ENCODE measurements around the gene CFAP47.

DNA sequence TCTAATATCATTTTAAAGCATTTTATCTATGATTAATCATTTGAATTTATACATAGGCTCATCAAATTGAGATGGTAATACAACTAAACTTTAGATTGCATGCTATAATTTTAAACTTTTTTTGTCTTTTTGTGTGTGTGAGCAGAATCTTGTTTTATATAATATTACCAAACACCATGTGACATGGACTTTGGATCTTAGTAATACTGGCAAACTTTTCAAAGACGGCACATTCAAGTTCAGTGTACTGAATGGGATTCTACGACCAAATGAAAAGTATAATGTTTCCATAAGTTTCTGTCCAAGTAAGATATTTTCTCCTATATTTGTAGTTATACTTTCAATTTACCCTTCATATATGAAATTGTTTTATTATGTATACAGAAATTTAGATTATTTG, 116.0 kb downstream of the CFAP47 start:
- TF ChIP-seq, protein P1, sequence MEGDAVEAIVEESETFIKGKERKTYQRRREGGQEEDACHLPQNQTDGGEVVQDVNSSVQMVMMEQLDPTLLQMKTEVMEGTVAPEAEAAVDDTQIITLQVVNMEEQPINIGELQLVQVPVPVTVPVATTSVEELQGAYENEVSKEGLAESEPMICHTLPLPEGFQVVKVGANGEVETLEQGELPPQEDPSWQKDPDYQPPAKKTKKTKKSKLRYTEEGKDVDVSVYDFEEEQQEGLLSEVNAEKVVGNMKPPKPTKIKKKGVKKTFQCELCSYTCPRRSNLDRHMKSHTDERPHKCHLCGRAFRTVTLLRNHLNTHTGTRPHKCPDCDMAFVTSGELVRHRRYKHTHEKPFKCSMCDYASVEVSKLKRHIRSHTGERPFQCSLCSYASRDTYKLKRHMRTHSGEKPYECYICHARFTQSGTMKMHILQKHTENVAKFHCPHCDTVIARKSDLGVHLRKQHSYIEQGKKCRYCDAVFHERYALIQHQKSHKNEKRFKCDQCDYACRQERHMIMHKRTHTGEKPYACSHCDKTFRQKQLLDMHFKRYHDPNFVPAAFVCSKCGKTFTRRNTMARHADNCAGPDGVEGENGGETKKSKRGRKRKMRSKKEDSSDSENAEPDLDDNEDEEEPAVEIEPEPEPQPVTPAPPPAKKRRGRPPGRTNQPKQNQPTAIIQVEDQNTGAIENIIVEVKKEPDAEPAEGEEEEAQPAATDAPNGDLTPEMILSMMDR (IDR thresholded peaks at IDR 0.05; ENCODE audit: low read depth, low read length, poor library complexity, severe bottlenecking), result no peak
- no peak for TF ChIP-seq EZH2phosphoT487 (IDR thresholded peaks at IDR 0.05; ENCODE audit: borderline replicate concordance, low read length)
